HCT116 (cell line): Measurements from ENCODE around the gene CNTN5. TPM values are rescaled to one million over a fixed set of nuclear protein-coding genes. Genes with fewer than 3 reads are reported as not detected.

Experiments used
- ATAC-seq: fragments of 200-7000 bp; cut with Tn5 transposase; 2 replicates; pipeline ENCODE4 v1.9.1; 2020; ENCODE audit warnings: mild to moderate bottlenecking, moderate library complexity
- BruUV-seq: library from RNA; stranded (reverse); fragments of 400-500 nt; replicated peaks from 2 replicates; lab custom pipeline; 2021; lab: Mats Ljungman, UMichigan
- CTCF ChIA-PET: fragments of 300-600 bp; sonication (Branson Sonifier 250); formaldehyde crosslinking; loops from one replicate; lab custom pipeline; 2021; ENCODE audit warnings: antibody characterized with exemption; lab: Charles Lee
- POLR2A ChIA-PET: fragments of 300-600, 350-600 bp; sonication (Branson Sonifier 250); formaldehyde crosslinking; loops from one replicate; lab custom pipeline; 2021; ENCODE audit warnings: antibody characterized with exemption; lab: Charles Lee
- RAD21 ChIA-PET, 2 experiments: fragments of 300-600 bp; sonication (Branson Sonifier 250); formaldehyde crosslinking; loops; one replicate each; lab custom pipeline; 2023; ENCODE audit warnings: low total read pairs in 2 of 2; ENCODE audit not compliant: uncharacterized antibody in 2 of 2, unreplicated experiment in 2 of 2, low non-redundant PET in 1 of 2; lab: Charles Lee
- DNase-seq: peaks from one replicate; pipeline ENCODE4 v3.0.0-alpha.2; 2010; ENCODE audit warnings: low read depth, low spot score
- H2AFZ ChIP-seq: fragments of 200-600 bp; shearing (Covaris generic), sonication (generic); 2 replicates; pipeline ENCODE4 v1.6.1; 2017; ENCODE audit warnings: low read depth, mixed run types, mixed read lengths, antibody characterized with exemption, low read length; ENCODE audit not compliant: poor library complexity, severe bottlenecking
- H3K27ac ChIP-seq: 2 replicates; pipeline ENCODE4 v1.5.1; 2012; ENCODE audit warnings: low read depth, low read length
- H3K27me3 ChIP-seq: fragments of 200-600 bp; sonication (generic); 2 replicates; pipeline ENCODE4 v1.6.1; 2016; ENCODE audit warnings: mixed run types, low read length, mixed read lengths; ENCODE audit not compliant: insufficient read depth
- H3K36me3 ChIP-seq, 2 experiments: fragments of 200-500 bp in 1 of 2; fragments of 200-600 bp in 1 of 2; sonication (Bioruptor generic) in 1 of 2; sonication (generic) in 1 of 2; 2 replicates each; pipeline versions ENCODE4 v1.5.1 to v1.6.1; 2014 to 2016; ENCODE audit warnings: low read length in 2 of 2, inconsistent platforms in 1 of 2, mixed read lengths in 1 of 2, mixed run types in 1 of 2; ENCODE audit not compliant: insufficient read depth in 2 of 2, control insufficient read depth in 1 of 2
- H3K4me1 ChIP-seq, 2 experiments: fragments of 200-600 bp in 1 of 2; sonication (generic) in 1 of 2; 2 replicates each; pipeline versions ENCODE4 v1.5.1 to v1.6.1; 2012 to 2017; ENCODE audit warnings: low read length in 2 of 2, inconsistent platforms in 1 of 2, mild to moderate bottlenecking in 1 of 2, mixed read lengths in 1 of 2, mixed run types in 1 of 2, moderate library complexity in 1 of 2; ENCODE audit not compliant: insufficient read depth in 2 of 2, control insufficient read depth in 1 of 2
- H3K4me2 ChIP-seq: fragments of 200-600 bp; sonication (generic); 2 replicates; pipeline ENCODE4 v1.6.1; 2017; ENCODE audit warnings: mixed run types, low read length, mixed read lengths
- H3K4me3 ChIP-seq, 2 experiments: fragments of 200-600 bp in 1 of 2; sonication (generic) in 1 of 2; replicated peaks in 1 of 2; 2 replicates each; pipeline ENCODE4 v1.5.1; 2011 to 2016; ENCODE audit warnings: low read length in 2 of 2, control low read depth in 1 of 2, low read depth in 1 of 2, mild to moderate bottlenecking in 1 of 2, mixed read lengths in 1 of 2, mixed run types in 1 of 2
- H3K79me2 ChIP-seq: fragments of 200-600 bp; sonication (generic); 2 replicates; pipeline ENCODE4 v1.6.1; 2017; ENCODE audit warnings: mild to moderate bottlenecking, mixed run types, low read length, moderate library complexity, mixed read lengths; ENCODE audit not compliant: insufficient read depth
- H3K9ac ChIP-seq: fragments of 200-600 bp; sonication (generic); 2 replicates; pipeline ENCODE4 v1.6.1; 2016; ENCODE audit warnings: low read length, mixed read lengths
- H3K9me2 ChIP-seq: fragments of 200-600 bp; sonication (generic), shearing (Covaris generic); 2 replicates; pipeline ENCODE4 v1.6.1; 2017; ENCODE audit warnings: mixed run types, mild to moderate bottlenecking, moderate library complexity; ENCODE audit not compliant: insufficient read depth
- H3K9me3 ChIP-seq, 2 experiments: fragments of 200-500 bp in 1 of 2; fragments of 200-600 bp in 1 of 2; sonication (Bioruptor generic) in 1 of 2; sonication (generic) in 1 of 2; 2 replicates each; pipeline ENCODE4 v1.6.1; 2014 to 2017; ENCODE audit warnings: low read length in 2 of 2, mixed read lengths in 2 of 2, inconsistent platforms in 1 of 2, low read depth in 1 of 2, mild to moderate bottlenecking in 1 of 2, mixed run types in 1 of 2, moderate library complexity in 1 of 2; ENCODE audit not compliant: control insufficient read depth in 1 of 2, insufficient read depth in 1 of 2
- H4K20me1 ChIP-seq: fragments of 200-600 bp; sonication (generic), shearing (Covaris generic); 2 replicates; pipeline ENCODE4 v1.6.1; 2017; ENCODE audit warnings: mixed run types, mild to moderate bottlenecking, moderate library complexity; ENCODE audit not compliant: insufficient read depth
- ATF3 ChIP-seq: IDR thresholded peaks from 2 replicates; pipeline ENCODE4 v1.6.1; 2012
- CEBPB ChIP-seq: IDR thresholded peaks from 2 replicates; pipeline ENCODE4 v1.6.1; 2012; ENCODE audit warnings: low read depth
- EZH2 ChIP-seq: fragments of 200-600 bp; sonication (generic); IDR thresholded peaks from 2 replicates; pipeline ENCODE4 v1.6.1; 2017; ENCODE audit warnings: antibody characterized with exemption, mixed run types
- EZH2phosphoT487 ChIP-seq: fragments of 200-600 bp; IDR thresholded peaks from 2 replicates; pipeline ENCODE4 v1.6.1; 2018; ENCODE audit warnings: antibody characterized with exemption, borderline replicate concordance
- JUND ChIP-seq: IDR thresholded peaks from 2 replicates; pipeline ENCODE4 v1.6.1; 2012
- POLR2A ChIP-seq: IDR thresholded peaks from 2 replicates; pipeline ENCODE4 v1.7.0; 2011; ENCODE audit warnings: borderline replicate concordance; ENCODE audit not compliant: insufficient read depth, insufficient read length; ENCODE audit errors: extremely low read depth
- POLR2AphosphoS5 ChIP-seq: IDR thresholded peaks from 2 replicates; pipeline ENCODE4 v1.6.1; 2011; ENCODE audit warnings: mild to moderate bottlenecking, low read depth, low read length, moderate library complexity
- SRF ChIP-seq: IDR thresholded peaks from 2 replicates; pipeline ENCODE4 v1.6.1; 2012; ENCODE audit warnings: low read depth
- TCF7L2 ChIP-seq: IDR thresholded peaks from 2 replicates; pipeline ENCODE4 v1.7.0; 2011; ENCODE audit warnings: borderline replicate concordance, inconsistent platforms; ENCODE audit not compliant: insufficient read depth, insufficient read length; ENCODE audit errors: extremely low read depth
- ZBTB33 ChIP-seq: IDR thresholded peaks from 2 replicates; pipeline ENCODE4 v1.6.1; 2011; ENCODE audit warnings: mild to moderate bottlenecking, low read length, moderate library complexity; ENCODE audit not compliant: insufficient replicate concordance; ENCODE audit errors: extremely low read depth
- ZFX ChIP-seq: fragments of 450-650 bp; IDR thresholded peaks from 2 replicates; pipeline ENCODE4 v1.6.1; 2017
- ZNF274 ChIP-seq: fragments of 200-500 bp; sonication (Bioruptor generic); IDR thresholded peaks from 2 replicates; pipeline ENCODE4 v1.6.1; 2014; ENCODE audit warnings: mild to moderate bottlenecking, low read depth, low read length, inconsistent platforms
- intact Hi-C: fragments of 100-400 bp; cut with micrococcal nuclease; formaldehyde crosslinking; loops from 2 replicates; pipeline ENCODE4 v1.10.0; 2022
- total RNA-seq: library from RNA; stranded (reverse); gene quantifications from one replicate; pipeline ENCODE4 v1.2.1, GENCODE V29; 2021; ENCODE audit not compliant: unreplicated experiment

CNTN5 gene
- total RNA-seq, 1 experiment from 2014 or later: not detected

- no peaks in the 10 kb centered on the region for H3K36me3 ChIP-seq
- POLR2A ChIA-PET: no interaction called here
- no peak for DNase-seq
- H3K9me3 ChIP-seq: peaks cover 0 to 3% of the 10 kb centered on the region in 2 experiments; a peak in 2 of 4 replicates
- H3K4me2 ChIP-seq: no peak overlapping the region
- no peak overlapping the region for H3K9ac ChIP-seq
- no peak overlapping the region for H3K27ac ChIP-seq
- BruUV-seq: no TSS peak
- no peaks in the 10 kb centered on the region for H3K27me3 ChIP-seq
- H3K9me2 ChIP-seq: no peaks in the 10 kb centered on the region
- no peak overlapping the region for H2AFZ ChIP-seq
- RAD21 ChIA-PET: no interaction called here
- H4K20me1 ChIP-seq: no peaks in the 10 kb centered on the region
- no peaks in the 10 kb centered on the region for H3K4me1 ChIP-seq
- TF ChIP-seq ZFX (no peak), POLR2AphosphoS5 (no peak), TCF7L2 (no peak), ZNF274 (no peak), POLR2A (no peak), ATF3 (no peak), JUND (no peak), SRF (no peak), EZH2 (no peak), EZH2phosphoT487 (no peak), CEBPB (no peak), ZBTB33 (no peak)
- no peak overlapping the region for H3K4me3 ChIP-seq
- intact Hi-C loops: no loop called here
- no peaks in the 10 kb centered on the region for H3K79me2 ChIP-seq
- CTCF ChIA-PET: no interaction called here
- no peak for ATAC-seq
These were observed 349.9 kb downstream of the CNTN5 start for GRCh38 chr11:99370549-99371216.
